GM12878 (cell line): ENCODE results near the gene MATN1. TPM values are rescaled to one million over a fixed set of nuclear protein-coding genes. Genes with fewer than 3 reads are reported as not detected.

Experiments used
- ATAC-seq: fragments of 200-7000 bp; cut with Tn5 transposase; 3 replicates; pipeline ENCODE4 v1.9.1; 2020; ENCODE audit warnings: mild to moderate bottlenecking, moderate library complexity
- BruUV-seq: library from RNA; stranded (reverse); fragments of 400-500 nt; replicated peaks from 2 replicates; lab custom pipeline; 2021; lab: Mats Ljungman, UMichigan
- CTCF ChIA-PET: fragments of 300-600 bp; sonication (Branson Sonifier 250); formaldehyde crosslinking; extraction: SDS; loops from one replicate; lab custom pipeline; 2021; ENCODE audit warnings: inconsistent platforms; lab: Yijun Ruan, JAX
- POLR2A ChIA-PET: fragments of 350-600 bp; formaldehyde crosslinking; extraction: SDS; loops from one replicate; lab custom pipeline; 2021; ENCODE audit warnings: inconsistent platforms; lab: Charles Lee
- RAD21 ChIA-PET: fragments of 300-600 bp; sonication (Branson Sonifier 250); formaldehyde crosslinking; loops from one replicate; lab custom pipeline; 2023; ENCODE audit warnings: antibody characterized with exemption; ENCODE audit not compliant: unreplicated experiment; lab: Charles Lee
- SMC1A ChIA-PET: fragments of 300-600 bp; sonication (Branson Sonifier 250); formaldehyde crosslinking; loops from one replicate; lab custom pipeline; 2023; ENCODE audit not compliant: unreplicated experiment, uncharacterized antibody; lab: Charles Lee
- DNase-seq: peaks from one replicate; pipeline ENCODE4 v3.0.0-alpha.2; 2011; ENCODE audit warnings: low read depth, low spot score
- FAIRE-seq: peaks from 3 replicates; lab custom pipeline; 2011; peaks lifted over from hg19 to GRCh38; lab: Jason Lieb, UNC
- H2AFZ ChIP-seq: 2 replicates; pipeline ENCODE4 v1.6.0; 2011; ENCODE audit warnings: low read depth, low read length, control low read depth; ENCODE audit not compliant: control insufficient read depth
- H3K27ac ChIP-seq: 2 replicates; pipeline ENCODE4 v1.5.1; 2011; ENCODE audit warnings: control low read depth; ENCODE audit not compliant: control insufficient read depth, insufficient read depth
- H3K27me3 ChIP-seq, 2 experiments: replicated peaks in 1 of 2; 2 replicates each; pipeline versions ENCODE4 v1.6.0 to v1.6.1; 2011; ENCODE audit warnings: low read length in 1 of 2; ENCODE audit not compliant: control insufficient read depth in 2 of 2, insufficient read depth in 2 of 2
- H3K36me3 ChIP-seq, 2 experiments: 2 replicates each; pipeline ENCODE4 v1.5.1; 2011; ENCODE audit warnings: low read length in 1 of 2; ENCODE audit not compliant: control insufficient read depth in 2 of 2, insufficient read depth in 2 of 2
- H3K4me1 ChIP-seq: 2 replicates; pipeline ENCODE4 v1.6.1; 2011; ENCODE audit warnings: mild to moderate bottlenecking, low read length, moderate library complexity, mixed read lengths; ENCODE audit not compliant: control insufficient read depth, insufficient read depth
- H3K4me2 ChIP-seq: 2 replicates; pipeline ENCODE4 v1.6.0; 2011; ENCODE audit warnings: control low read depth; ENCODE audit not compliant: control insufficient read depth, insufficient read depth
- H3K4me3 ChIP-seq: fragments of 200-600 bp; sonication (generic); 2 replicates; pipeline ENCODE4 v1.5.1; 2016
- H3K79me2 ChIP-seq: 2 replicates; pipeline ENCODE4 v1.6.0; 2011; ENCODE audit warnings: low read length; ENCODE audit not compliant: control insufficient read depth, insufficient read depth
- H3K9ac ChIP-seq: 2 replicates; pipeline ENCODE4 v1.8.0; 2011; ENCODE audit warnings: low read length, control low read depth, mixed read lengths; ENCODE audit not compliant: control insufficient read depth, insufficient read depth
- H3K9me3 ChIP-seq: replicated peaks from 3 replicates; pipeline ENCODE4 v1.5.1; 2011; ENCODE audit warnings: mild to moderate bottlenecking, low read length; ENCODE audit not compliant: control insufficient read depth, insufficient read depth
- H4K20me1 ChIP-seq: 2 replicates; pipeline ENCODE4 v1.6.0; 2011; ENCODE audit not compliant: control insufficient read depth, insufficient read depth
- EZH2 ChIP-seq: IDR thresholded peaks from 2 replicates; pipeline ENCODE4 v1.6.1; 2012; ENCODE audit warnings: low read depth, mild to moderate bottlenecking, control low read depth, inconsistent platforms, low read length, borderline replicate concordance; ENCODE audit not compliant: control insufficient read depth
- POLR2AphosphoS5 ChIP-seq: IDR thresholded peaks from 2 replicates; pipeline ENCODE4 v1.6.1; 2011; ENCODE audit warnings: mild to moderate bottlenecking, low read length, inconsistent platforms
- SIN3A ChIP-seq: IDR thresholded peaks from 2 replicates; pipeline ENCODE4 v1.6.1; 2012; ENCODE audit warnings: low read depth, low read length, improper control_type of control experiment
- WGBS: methylation state at CpG from one replicate; pipeline ENCODE4 v1.1.6; 2016; ENCODE audit warnings: low lambda C conversion rate; ENCODE audit not compliant: insufficient replicate concordance, insufficient coverage; ENCODE audit errors: missing lambda C conversion rate; 5-methylcytosine and 5-hydroxymethylcytosine counted together
- in situ Hi-C: fragments of 300-500 bp; cut with MboI; formaldehyde crosslinking; loops from 9 replicates; pipeline ENCODE4 v1.14.3; 2018; ENCODE audit warnings: mixed read lengths
- intact Hi-C: fragments of 100-400 bp; cut with micrococcal nuclease; formaldehyde crosslinking; loops from one replicate; pipeline ENCODE4 v1.14.2; 2022; ENCODE audit not compliant: unreplicated experiment
- polyA plus RNA-seq, 11 experiments: library from polyadenylated mRNA; depleted of rRNA in 4 of 11; unstranded in 6 of 11; stranded (reverse) in 5 of 11; fragments of >200 nt; fragmentation: Nextera tagmentation in 4 of 11; fragmentation: Illumina TruSeq in 1 of 11; extraction: Ambion mirVana in 4 of 11; extraction: Trizol in 1 of 11; gene quantifications; 1 replicate in 1 of 11; 2 replicates in 10 of 11; pipeline versions ENCODE4 v1.2.1 to v1.2.3, GENCODE V29; 2011 to 2016; ENCODE audit warnings: inconsistent platforms in 2 of 11, missing spikeins in 2 of 11, low read depth in 1 of 11
- total RNA-seq, 4 experiments: library from RNA; depleted of rRNA in 3 of 4; stranded (reverse); fragments of >200 nt in 3 of 4; fragmentation: Illumina TruSeq in 1 of 4; extraction: Trizol in 1 of 4; gene quantifications; 2 replicates each; pipeline versions ENCODE4 v1.2.1 to v1.2.3, GENCODE V29; 2013 to 2021
- TF ChIP-seq, protein P1 (sequence below): fragments of 450-650 bp; IDR thresholded peaks from 2 replicates; pipeline ENCODE4 v1.6.1; 2017; ENCODE audit warnings: mild to moderate bottlenecking, low read depth, inconsistent platforms; ENCODE audit not compliant: poor library complexity, severe bottlenecking
- TF ChIP-seq, protein P2 (sequence below): fragments of 150-350 bp; IDR thresholded peaks from 2 replicates; pipeline ENCODE4 v1.6.1; 2014; ENCODE audit warnings: mild to moderate bottlenecking, low read depth, low read length

MATN1 gene
- total and polyA plus RNA-seq, 10 of the 15 experiments (the other 5 are each of a cell fraction or from before 2014, with no cell fraction given), result 0.04 to 0.50 (median 0.10) TPM; not detected in 1

DNA sequence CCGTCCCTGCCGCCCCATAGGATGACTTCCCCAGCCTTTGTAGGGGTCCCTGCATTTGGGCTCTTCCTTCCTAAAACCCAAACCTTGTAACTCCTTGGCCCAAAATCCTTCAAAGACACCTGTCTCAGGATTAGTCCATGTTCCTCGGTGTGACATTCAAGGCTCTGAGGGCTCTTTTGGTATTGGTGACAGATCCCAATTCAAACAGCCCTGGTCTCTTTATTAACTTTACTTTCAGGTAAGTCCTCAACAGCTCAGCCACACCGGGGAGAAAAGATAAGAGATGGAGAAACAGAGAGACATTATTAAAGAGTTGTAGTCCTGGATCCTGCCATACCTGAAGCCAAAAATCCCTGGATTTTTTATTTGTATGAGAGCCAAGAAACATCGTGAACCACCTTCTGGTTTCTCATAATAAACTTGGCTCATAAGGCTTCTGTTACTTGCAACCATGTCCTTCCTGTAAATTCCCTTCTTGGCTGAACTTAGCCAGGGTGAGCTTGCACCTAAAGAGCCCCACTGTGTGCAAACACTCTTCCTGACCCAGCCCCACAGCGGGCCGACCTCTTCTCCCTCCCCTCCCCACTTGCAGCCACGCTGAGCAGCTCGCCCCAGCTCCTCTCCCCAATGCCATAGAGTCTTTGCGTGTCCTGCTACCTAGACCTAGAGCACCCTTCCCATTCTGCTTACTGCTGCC, 7.9 kb upstream of the MATN1 start:
- no peaks in the 10 kb centered on the region for H3K27me3 ChIP-seq
- BruUV-seq, result no TSS peak

More for the DNA sequence above, 7.9 kb upstream of the MATN1 start:
- Histone ChIP-seq H3K4me2 (no peak overlapping the region), H3K4me1 (peaks cover 23% of the 10 kb centered on the region), H4K20me1 (no peaks in the 10 kb centered on the region; the same call in 1 of the 2 replicates), H3K4me3 (no peak overlapping the region), H3K36me3 (peaks cover 20 to 24% of the 10 kb centered on the region in 2 experiments; a peak in 3 of 4 replicates), H3K79me2 (no peaks in the 10 kb centered on the region), H3K27ac (no peak overlapping the region), H3K9ac (no peak overlapping the region), H2AFZ (no peak overlapping the region), H3K9me3 (no peaks in the 10 kb centered on the region)
- ATAC-seq (no peak), DNase-seq (no peak), FAIRE-seq (no peak)
- ChIA-PET CTCF (interaction anchor here (0.6 to 11.2 kb wide), 4 partner anchors 11 to 49 kb away, joined by 4 to 221 read pairs (median 43); partner anchors contain the start of gene LAPTM5), POLR2A (interaction anchor here (0.5 to 7.0 kb wide), 6 partner anchors 9 to 137 kb away, joined by 3 to 96 read pairs (median 8); partner anchors contain the start of gene LAPTM5), RAD21 (interaction anchor here (1.3 to 15.6 kb wide), 6 partner anchors 10 to 50 kb away, joined by 4 to 538 read pairs (median 13); partner anchors contain the start of gene LAPTM5), SMC1A (interaction anchor here (0.7 to 21.5 kb wide), 3 partner anchors 11 to 48 kb away, joined by 3 to 556 read pairs (median 18); partner anchors contain the start of gene LAPTM5)
- 81% methylated on average over 10 of the region's 10 CpGs for WGBS
- intact Hi-C loops, result no loop called here
- in situ Hi-C loops, result no loop called here
- TF ChIP-seq EZH2, result no peak
- peak; percentile 35; the same call in 1 of the 2 replicates for TF ChIP-seq POLR2AphosphoS5
- TF ChIP-seq, protein P1, sequence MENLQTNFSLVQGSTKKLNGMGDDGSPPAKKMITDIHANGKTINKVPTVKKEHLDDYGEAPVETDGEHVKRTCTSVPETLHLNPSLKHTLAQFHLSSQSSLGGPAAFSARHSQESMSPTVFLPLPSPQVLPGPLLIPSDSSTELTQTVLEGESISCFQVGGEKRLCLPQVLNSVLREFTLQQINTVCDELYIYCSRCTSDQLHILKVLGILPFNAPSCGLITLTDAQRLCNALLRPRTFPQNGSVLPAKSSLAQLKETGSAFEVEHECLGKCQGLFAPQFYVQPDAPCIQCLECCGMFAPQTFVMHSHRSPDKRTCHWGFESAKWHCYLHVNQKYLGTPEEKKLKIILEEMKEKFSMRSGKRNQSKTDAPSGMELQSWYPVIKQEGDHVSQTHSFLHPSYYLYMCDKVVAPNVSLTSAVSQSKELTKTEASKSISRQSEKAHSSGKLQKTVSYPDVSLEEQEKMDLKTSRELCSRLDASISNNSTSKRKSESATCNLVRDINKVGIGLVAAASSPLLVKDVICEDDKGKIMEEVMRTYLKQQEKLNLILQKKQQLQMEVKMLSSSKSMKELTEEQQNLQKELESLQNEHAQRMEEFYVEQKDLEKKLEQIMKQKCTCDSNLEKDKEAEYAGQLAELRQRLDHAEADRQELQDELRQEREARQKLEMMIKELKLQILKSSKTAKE, result no peak
- TF ChIP-seq, protein P2, sequence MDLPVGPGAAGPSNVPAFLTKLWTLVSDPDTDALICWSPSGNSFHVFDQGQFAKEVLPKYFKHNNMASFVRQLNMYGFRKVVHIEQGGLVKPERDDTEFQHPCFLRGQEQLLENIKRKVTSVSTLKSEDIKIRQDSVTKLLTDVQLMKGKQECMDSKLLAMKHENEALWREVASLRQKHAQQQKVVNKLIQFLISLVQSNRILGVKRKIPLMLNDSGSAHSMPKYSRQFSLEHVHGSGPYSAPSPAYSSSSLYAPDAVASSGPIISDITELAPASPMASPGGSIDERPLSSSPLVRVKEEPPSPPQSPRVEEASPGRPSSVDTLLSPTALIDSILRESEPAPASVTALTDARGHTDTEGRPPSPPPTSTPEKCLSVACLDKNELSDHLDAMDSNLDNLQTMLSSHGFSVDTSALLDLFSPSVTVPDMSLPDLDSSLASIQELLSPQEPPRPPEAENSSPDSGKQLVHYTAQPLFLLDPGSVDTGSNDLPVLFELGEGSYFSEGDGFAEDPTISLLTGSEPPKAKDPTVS, result no peak
- TF ChIP-seq SIN3A, result no peak
- TF ChIP-seq, all 136 proteins: peak for 1
